ENCODE measurements around the gene CDCP1.

The CDCP1 gene

DNA sequence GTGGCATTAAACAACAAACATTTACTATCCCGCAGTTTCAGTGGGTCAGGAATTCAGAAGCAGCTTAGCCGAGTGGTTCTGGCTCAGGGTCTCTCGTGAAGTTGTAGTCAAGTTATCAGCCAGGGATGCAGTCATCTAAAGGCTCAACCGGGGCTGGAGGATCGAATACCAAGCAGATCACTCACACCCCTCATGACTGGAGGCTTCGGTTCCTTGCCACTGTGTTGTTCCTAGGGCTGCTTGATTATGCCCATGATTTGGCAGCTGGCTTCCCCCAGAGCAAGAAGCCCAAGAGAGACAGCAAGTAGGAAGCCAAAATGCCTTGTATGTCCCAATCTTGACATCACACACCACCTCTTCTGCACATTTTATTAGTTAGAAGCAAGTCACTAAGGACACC is 33.9 kb upstream of the CDCP1 start:
- Histone ChIP-seq H3K27me3 (ENCODE audit: insufficient read depth, poor library complexity, severe bottlenecking) (no peaks in the 10 kb centered on the region), H3K4me3 (replicated peaks; ENCODE audit: insufficient read depth, low read length) (no peak overlapping the region), H3K27ac (replicated peaks) (no peak overlapping the region)
- DNase-seq (ENCODE audit: low read depth in 1 of 2, low spot score in 1 of 2), result no peak
- TF ChIP-seq, protein P1, sequence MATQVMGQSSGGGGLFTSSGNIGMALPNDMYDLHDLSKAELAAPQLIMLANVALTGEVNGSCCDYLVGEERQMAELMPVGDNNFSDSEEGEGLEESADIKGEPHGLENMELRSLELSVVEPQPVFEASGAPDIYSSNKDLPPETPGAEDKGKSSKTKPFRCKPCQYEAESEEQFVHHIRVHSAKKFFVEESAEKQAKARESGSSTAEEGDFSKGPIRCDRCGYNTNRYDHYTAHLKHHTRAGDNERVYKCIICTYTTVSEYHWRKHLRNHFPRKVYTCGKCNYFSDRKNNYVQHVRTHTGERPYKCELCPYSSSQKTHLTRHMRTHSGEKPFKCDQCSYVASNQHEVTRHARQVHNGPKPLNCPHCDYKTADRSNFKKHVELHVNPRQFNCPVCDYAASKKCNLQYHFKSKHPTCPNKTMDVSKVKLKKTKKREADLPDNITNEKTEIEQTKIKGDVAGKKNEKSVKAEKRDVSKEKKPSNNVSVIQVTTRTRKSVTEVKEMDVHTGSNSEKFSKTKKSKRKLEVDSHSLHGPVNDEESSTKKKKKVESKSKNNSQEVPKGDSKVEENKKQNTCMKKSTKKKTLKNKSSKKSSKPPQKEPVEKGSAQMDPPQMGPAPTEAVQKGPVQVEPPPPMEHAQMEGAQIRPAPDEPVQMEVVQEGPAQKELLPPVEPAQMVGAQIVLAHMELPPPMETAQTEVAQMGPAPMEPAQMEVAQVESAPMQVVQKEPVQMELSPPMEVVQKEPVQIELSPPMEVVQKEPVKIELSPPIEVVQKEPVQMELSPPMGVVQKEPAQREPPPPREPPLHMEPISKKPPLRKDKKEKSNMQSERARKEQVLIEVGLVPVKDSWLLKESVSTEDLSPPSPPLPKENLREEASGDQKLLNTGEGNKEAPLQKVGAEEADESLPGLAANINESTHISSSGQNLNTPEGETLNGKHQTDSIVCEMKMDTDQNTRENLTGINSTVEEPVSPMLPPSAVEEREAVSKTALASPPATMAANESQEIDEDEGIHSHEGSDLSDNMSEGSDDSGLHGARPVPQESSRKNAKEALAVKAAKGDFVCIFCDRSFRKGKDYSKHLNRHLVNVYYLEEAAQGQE (IDR thresholded peaks at IDR 0.05; ENCODE audit: insufficient replicate concordance, low read depth), result no peak
- TF ChIP-seq GABPA (IDR thresholded peaks at IDR 0.05; ENCODE audit: low read depth) (no peak), SPI1 (IDR thresholded peaks at IDR 0.05; ENCODE audit: borderline replicate concordance, low read depth) (no peak), POLR2AphosphoS5 (IDR thresholded peaks at IDR 0.05; ENCODE audit: low read depth) (no peak)
- TF ChIP-seq, protein P2, sequence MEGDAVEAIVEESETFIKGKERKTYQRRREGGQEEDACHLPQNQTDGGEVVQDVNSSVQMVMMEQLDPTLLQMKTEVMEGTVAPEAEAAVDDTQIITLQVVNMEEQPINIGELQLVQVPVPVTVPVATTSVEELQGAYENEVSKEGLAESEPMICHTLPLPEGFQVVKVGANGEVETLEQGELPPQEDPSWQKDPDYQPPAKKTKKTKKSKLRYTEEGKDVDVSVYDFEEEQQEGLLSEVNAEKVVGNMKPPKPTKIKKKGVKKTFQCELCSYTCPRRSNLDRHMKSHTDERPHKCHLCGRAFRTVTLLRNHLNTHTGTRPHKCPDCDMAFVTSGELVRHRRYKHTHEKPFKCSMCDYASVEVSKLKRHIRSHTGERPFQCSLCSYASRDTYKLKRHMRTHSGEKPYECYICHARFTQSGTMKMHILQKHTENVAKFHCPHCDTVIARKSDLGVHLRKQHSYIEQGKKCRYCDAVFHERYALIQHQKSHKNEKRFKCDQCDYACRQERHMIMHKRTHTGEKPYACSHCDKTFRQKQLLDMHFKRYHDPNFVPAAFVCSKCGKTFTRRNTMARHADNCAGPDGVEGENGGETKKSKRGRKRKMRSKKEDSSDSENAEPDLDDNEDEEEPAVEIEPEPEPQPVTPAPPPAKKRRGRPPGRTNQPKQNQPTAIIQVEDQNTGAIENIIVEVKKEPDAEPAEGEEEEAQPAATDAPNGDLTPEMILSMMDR (IDR thresholded peaks at IDR 0.05; ENCODE audit: insufficient read depth, low read length), result no peak

DNA sequence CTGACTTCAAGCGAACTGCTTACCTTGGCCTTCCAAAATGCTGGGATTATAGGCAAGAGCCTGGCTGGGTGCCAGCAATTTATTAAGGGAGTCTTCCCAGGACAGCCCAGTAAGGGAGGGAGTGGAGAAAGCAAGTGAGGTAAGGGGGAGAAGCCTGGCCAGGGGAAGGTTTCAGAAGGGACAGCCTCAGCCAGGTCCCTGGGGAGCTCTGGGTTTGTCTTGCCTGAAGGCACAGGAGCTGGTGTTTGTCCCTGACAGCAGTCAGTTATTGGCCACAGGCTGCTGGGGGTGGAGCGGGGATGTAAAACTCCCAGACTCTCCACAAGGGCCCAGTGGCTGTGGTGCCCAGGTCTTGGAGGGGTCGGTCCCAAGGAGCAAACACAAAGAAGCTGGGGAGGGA is 33.0 kb upstream of the CDCP1 start:
- TF ChIP-seq GABPA (IDR thresholded peaks at IDR 0.05; ENCODE audit: low read depth) (no peak), POLR2AphosphoS5 (IDR thresholded peaks at IDR 0.05; ENCODE audit: low read depth) (no peak), SPI1 (IDR thresholded peaks at IDR 0.05; ENCODE audit: borderline replicate concordance, low read depth) (no peak)
- TF ChIP-seq, protein P1 (IDR thresholded peaks at IDR 0.05; ENCODE audit: insufficient replicate concordance, low read depth), result no peak
- TF ChIP-seq, protein P2 (IDR thresholded peaks at IDR 0.05; ENCODE audit: insufficient read depth, low read length), result no peak
- H3K27me3 ChIP-seq (ENCODE audit: insufficient read depth, poor library complexity, severe bottlenecking), result no peaks in the 10 kb centered on the region
- H3K4me3 ChIP-seq (replicated peaks; ENCODE audit: insufficient read depth, low read length), result no peak overlapping the region
- H3K27ac ChIP-seq (replicated peaks), result no peak overlapping the region
- DNase-seq (ENCODE audit: low read depth in 1 of 2, low spot score in 1 of 2), result no peak

DNA sequence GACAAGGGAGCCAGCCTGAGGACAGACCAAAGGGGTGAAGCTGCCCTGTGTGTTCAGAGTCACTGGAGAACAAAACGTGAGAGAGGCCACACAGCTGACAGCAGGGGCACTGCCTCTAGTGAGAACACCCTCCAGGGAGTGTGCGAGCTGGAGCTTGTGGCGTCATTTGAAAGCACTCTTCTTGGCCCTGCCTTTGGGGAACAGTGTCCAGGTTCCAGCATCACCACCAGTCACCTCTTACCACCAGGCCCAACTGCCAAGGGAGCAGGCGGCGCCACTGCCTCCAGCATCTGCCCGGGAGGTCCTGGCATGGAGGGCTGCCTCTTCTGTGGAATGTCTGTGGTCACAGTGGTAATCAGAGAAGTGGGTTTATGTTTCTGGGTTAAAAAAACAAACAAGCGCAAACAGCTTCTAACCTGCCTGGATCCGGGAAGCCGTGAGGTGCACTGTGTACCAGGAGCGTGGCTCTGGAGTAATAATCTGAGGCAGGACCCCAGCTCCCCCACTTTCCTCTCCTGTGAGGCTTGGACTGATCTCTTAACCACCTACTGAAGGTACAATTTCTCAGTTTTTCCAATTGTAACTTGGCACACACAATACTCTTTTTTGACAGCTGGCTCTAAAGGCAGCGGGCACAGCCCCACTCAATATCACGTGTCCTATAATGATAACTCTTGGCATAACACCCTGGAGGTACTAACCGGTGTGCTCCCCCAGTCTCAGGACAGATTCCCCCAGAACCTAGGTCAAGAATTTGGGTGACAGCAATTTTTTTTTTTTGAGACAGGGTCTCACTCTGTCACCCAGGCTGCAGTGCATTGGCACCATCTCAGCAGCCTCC is 32.2 kb upstream of the CDCP1 start:
- Histone ChIP-seq H3K27ac (replicated peaks) (no peak overlapping the region), H3K27me3 (ENCODE audit: insufficient read depth, poor library complexity, severe bottlenecking) (no peaks in the 10 kb centered on the region), H3K4me3 (replicated peaks; ENCODE audit: insufficient read depth, low read length) (no peak overlapping the region)
- TF ChIP-seq POLR2AphosphoS5 (IDR thresholded peaks at IDR 0.05; ENCODE audit: low read depth) (no peak), SPI1 (IDR thresholded peaks at IDR 0.05; ENCODE audit: borderline replicate concordance, low read depth) (no peak), GABPA (IDR thresholded peaks at IDR 0.05; ENCODE audit: low read depth) (no peak)
- TF ChIP-seq, protein P2 (IDR thresholded peaks at IDR 0.05; ENCODE audit: insufficient read depth, low read length), result no peak
- TF ChIP-seq, protein P1 (IDR thresholded peaks at IDR 0.05; ENCODE audit: insufficient replicate concordance, low read depth), result no peak
- no peak for DNase-seq (ENCODE audit: low read depth in 1 of 2, low spot score in 1 of 2)
